Measurements from ENCODE around the gene GATA3. TPM values are rescaled to one million over a fixed set of nuclear protein-coding genes. Genes with fewer than 3 reads are reported as not detected.

The GATA3 gene
- total RNA-seq, 1 experiment from 2014 or later = 5.9 TPM

DNA sequence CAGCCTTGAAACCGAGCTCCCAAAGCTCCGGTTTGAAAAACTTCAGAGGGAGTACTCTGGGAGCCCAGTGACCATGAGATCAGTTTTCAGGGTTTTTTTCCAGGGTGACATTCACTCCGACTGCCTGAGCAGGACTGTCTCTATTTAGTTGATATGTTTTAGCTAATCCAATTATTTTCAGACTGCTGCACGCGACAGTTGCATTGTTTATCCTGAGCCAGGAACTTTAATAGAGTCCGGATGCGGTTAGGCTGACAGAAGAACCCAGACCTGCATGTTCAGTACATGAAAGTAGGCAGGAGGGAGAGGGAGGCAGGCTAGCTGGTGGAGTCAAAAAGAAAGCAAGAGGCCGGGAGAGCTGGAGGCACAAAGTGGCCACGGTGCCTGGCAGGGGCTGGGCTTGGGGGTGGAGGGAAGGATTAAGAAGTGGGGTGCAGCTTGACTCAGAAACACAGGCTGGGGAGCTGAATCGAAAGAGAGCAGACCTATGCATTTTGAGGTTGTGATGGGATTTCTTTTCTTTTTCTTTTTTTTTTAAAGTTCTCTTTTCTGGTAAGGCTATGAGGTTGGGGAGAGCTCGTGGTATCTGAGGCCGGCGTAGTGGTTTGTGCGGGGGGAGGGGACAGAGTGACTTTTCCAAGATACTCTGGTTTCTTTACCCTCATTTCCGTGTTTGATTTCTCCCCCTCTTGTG lies 5.7 kb downstream of the GATA3 start:
- POLR2A ChIA-PET = interaction anchor here (0.7 kb wide), 1 partner anchor 17 kb away, joined by 3 read pairs; no protein-coding TSS in a partner anchor
- CTCF ChIA-PET = no interaction called here
- no peak overlapping the region for H3K27ac ChIP-seq (ENCODE audit: low read length)
- H3K9me3 ChIP-seq (ENCODE audit: control insufficient read depth, insufficient read depth, low read depth, low read length) = no peaks in the 10 kb centered on the region
- DNase-seq (ENCODE audit: low read depth, low spot score) (no peak), ATAC-seq (no peak)
- no peaks in the 10 kb centered on the region for H3K27me3 ChIP-seq (ENCODE audit: control insufficient read depth, insufficient read depth, low read length)
- in situ Hi-C loops (cut with HindIII; ENCODE audit: low pct_unique_long_range_greater_than_20kb, low sequenced_read_pairs) (no loop called here), intact Hi-C loops (cut with micrococcal nuclease; ENCODE audit: unreplicated experiment) (no loop called here)
- H3K4me3 ChIP-seq (ENCODE audit: low read depth in 2 of 2, low read length in 2 of 2) = no peak overlapping the region; a peak in 1 of 4 replicates
- no peaks in the 10 kb centered on the region for H3K4me1 ChIP-seq (ENCODE audit: control insufficient read depth, insufficient read depth, low read length)
- no peaks in the 10 kb centered on the region for H3K36me3 ChIP-seq (ENCODE audit: control insufficient read depth, insufficient read depth, low read length)
- BruUV-seq (replicated peaks) = TSS peak; percentile 34
- TF ChIP-seq, protein P1, sequence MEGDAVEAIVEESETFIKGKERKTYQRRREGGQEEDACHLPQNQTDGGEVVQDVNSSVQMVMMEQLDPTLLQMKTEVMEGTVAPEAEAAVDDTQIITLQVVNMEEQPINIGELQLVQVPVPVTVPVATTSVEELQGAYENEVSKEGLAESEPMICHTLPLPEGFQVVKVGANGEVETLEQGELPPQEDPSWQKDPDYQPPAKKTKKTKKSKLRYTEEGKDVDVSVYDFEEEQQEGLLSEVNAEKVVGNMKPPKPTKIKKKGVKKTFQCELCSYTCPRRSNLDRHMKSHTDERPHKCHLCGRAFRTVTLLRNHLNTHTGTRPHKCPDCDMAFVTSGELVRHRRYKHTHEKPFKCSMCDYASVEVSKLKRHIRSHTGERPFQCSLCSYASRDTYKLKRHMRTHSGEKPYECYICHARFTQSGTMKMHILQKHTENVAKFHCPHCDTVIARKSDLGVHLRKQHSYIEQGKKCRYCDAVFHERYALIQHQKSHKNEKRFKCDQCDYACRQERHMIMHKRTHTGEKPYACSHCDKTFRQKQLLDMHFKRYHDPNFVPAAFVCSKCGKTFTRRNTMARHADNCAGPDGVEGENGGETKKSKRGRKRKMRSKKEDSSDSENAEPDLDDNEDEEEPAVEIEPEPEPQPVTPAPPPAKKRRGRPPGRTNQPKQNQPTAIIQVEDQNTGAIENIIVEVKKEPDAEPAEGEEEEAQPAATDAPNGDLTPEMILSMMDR (IDR thresholded peaks at IDR 0.05) = no peak
- TF ChIP-seq, protein P2, sequence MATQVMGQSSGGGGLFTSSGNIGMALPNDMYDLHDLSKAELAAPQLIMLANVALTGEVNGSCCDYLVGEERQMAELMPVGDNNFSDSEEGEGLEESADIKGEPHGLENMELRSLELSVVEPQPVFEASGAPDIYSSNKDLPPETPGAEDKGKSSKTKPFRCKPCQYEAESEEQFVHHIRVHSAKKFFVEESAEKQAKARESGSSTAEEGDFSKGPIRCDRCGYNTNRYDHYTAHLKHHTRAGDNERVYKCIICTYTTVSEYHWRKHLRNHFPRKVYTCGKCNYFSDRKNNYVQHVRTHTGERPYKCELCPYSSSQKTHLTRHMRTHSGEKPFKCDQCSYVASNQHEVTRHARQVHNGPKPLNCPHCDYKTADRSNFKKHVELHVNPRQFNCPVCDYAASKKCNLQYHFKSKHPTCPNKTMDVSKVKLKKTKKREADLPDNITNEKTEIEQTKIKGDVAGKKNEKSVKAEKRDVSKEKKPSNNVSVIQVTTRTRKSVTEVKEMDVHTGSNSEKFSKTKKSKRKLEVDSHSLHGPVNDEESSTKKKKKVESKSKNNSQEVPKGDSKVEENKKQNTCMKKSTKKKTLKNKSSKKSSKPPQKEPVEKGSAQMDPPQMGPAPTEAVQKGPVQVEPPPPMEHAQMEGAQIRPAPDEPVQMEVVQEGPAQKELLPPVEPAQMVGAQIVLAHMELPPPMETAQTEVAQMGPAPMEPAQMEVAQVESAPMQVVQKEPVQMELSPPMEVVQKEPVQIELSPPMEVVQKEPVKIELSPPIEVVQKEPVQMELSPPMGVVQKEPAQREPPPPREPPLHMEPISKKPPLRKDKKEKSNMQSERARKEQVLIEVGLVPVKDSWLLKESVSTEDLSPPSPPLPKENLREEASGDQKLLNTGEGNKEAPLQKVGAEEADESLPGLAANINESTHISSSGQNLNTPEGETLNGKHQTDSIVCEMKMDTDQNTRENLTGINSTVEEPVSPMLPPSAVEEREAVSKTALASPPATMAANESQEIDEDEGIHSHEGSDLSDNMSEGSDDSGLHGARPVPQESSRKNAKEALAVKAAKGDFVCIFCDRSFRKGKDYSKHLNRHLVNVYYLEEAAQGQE (IDR thresholded peaks at IDR 0.05; ENCODE audit: insufficient read depth in 1 of 2, low read depth in 2 of 2, low read length in 1 of 2) = no peak
- TF ChIP-seq TCF7L2 (IDR thresholded peaks at IDR 0.05; ENCODE audit: low read depth, low read length) (no peak), POLR2AphosphoS5 (IDR thresholded peaks at IDR 0.05; ENCODE audit: low read depth, low read length) (no peak), SIN3A (IDR thresholded peaks at IDR 0.05; ENCODE audit: borderline replicate concordance, insufficient read depth, low read depth, low read length) (no peak)

DNA sequence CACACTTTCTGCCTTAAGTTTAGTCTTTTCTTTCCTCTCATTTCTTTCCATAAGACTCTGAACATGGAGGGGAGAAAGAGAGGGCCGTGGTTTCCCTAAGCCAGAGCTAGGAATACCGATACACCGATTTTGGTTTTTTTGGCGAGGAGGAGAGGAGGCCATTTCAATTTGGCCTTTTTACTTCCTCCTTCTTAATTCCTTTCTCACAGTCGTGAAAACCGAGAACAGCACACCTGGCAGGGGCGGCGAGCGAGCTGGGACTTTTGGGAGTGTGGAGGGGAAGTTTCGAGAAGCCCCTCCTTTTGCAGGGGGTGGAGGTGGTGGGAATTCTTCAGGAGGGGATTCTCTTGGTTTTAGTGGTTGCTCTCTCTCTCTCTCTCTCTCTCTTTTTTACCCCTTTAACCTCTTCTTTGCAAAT lies 6.2 kb downstream of the GATA3 start:
- Histone ChIP-seq H3K36me3 (ENCODE audit: control insufficient read depth, insufficient read depth, low read length) (no peaks in the 10 kb centered on the region), H3K27ac (ENCODE audit: low read length) (no peak overlapping the region), H3K27me3 (ENCODE audit: control insufficient read depth, insufficient read depth, low read length) (no peaks in the 10 kb centered on the region), H3K4me1 (ENCODE audit: control insufficient read depth, insufficient read depth, low read length) (no peaks in the 10 kb centered on the region), H3K4me3 (ENCODE audit: low read depth in 2 of 2, low read length in 2 of 2) (no peak overlapping the region; a peak in 1 of 4 replicates), H3K9me3 (ENCODE audit: control insufficient read depth, insufficient read depth, low read depth, low read length) (no peaks in the 10 kb centered on the region)
- POLR2A ChIA-PET = no interaction called here
- no peak for TF ChIP-seq POLR2AphosphoS5 (IDR thresholded peaks at IDR 0.05; ENCODE audit: low read depth, low read length)
- TF ChIP-seq SIN3A (IDR thresholded peaks at IDR 0.05; ENCODE audit: borderline replicate concordance, insufficient read depth, low read depth, low read length) = no peak
- no peak for TF ChIP-seq TCF7L2 (IDR thresholded peaks at IDR 0.05; ENCODE audit: low read depth, low read length)
- TF ChIP-seq, protein P1 (IDR thresholded peaks at IDR 0.05) = no peak
- TF ChIP-seq, protein P2 (IDR thresholded peaks at IDR 0.05; ENCODE audit: insufficient read depth in 1 of 2, low read depth in 2 of 2, low read length in 1 of 2) = no peak
- no TSS peak for BruUV-seq (replicated peaks)
- CTCF ChIA-PET = no interaction called here
- in situ Hi-C loops (cut with HindIII; ENCODE audit: low pct_unique_long_range_greater_than_20kb, low sequenced_read_pairs) (no loop called here), intact Hi-C loops (cut with micrococcal nuclease; ENCODE audit: unreplicated experiment) (no loop called here)
- DNase-seq (ENCODE audit: low read depth, low spot score) = no peak
- no peak for ATAC-seq
